GM12878 (cell line): Measurements from ENCODE around the gene CCDC181. TPM values are rescaled to one million over a fixed set of nuclear protein-coding genes. Genes with fewer than 3 reads are reported as not detected.

Experiments used
- ATAC-seq: fragments of 200-7000 bp; cut with Tn5 transposase; 3 replicates; pipeline ENCODE4 v1.9.1; 2020; ENCODE audit warnings: mild to moderate bottlenecking, moderate library complexity
- BruUV-seq: library from RNA; stranded (reverse); fragments of 400-500 nt; replicated peaks from 2 replicates; lab custom pipeline; 2021; lab: Mats Ljungman, UMichigan
- CTCF ChIA-PET: fragments of 300-600 bp; sonication (Branson Sonifier 250); formaldehyde crosslinking; extraction: SDS; loops from one replicate; lab custom pipeline; 2021; ENCODE audit warnings: inconsistent platforms; lab: Yijun Ruan, JAX
- POLR2A ChIA-PET: fragments of 350-600 bp; formaldehyde crosslinking; extraction: SDS; loops from one replicate; lab custom pipeline; 2021; ENCODE audit warnings: inconsistent platforms; lab: Charles Lee
- RAD21 ChIA-PET: fragments of 300-600 bp; sonication (Branson Sonifier 250); formaldehyde crosslinking; loops from one replicate; lab custom pipeline; 2023; ENCODE audit warnings: antibody characterized with exemption; ENCODE audit not compliant: unreplicated experiment; lab: Charles Lee
- SMC1A ChIA-PET: fragments of 300-600 bp; sonication (Branson Sonifier 250); formaldehyde crosslinking; loops from one replicate; lab custom pipeline; 2023; ENCODE audit not compliant: unreplicated experiment, uncharacterized antibody; lab: Charles Lee
- DNase-seq: peaks from one replicate; pipeline ENCODE4 v3.0.0-alpha.2; 2011; ENCODE audit warnings: low read depth, low spot score
- FAIRE-seq: peaks from 3 replicates; lab custom pipeline; 2011; peaks lifted over from hg19 to GRCh38; lab: Jason Lieb, UNC
- H2AFZ ChIP-seq: 2 replicates; pipeline ENCODE4 v1.6.0; 2011; ENCODE audit warnings: low read depth, low read length, control low read depth; ENCODE audit not compliant: control insufficient read depth
- H3K27ac ChIP-seq: 2 replicates; pipeline ENCODE4 v1.5.1; 2011; ENCODE audit warnings: control low read depth; ENCODE audit not compliant: control insufficient read depth, insufficient read depth
- H3K27me3 ChIP-seq, 2 experiments: replicated peaks in 1 of 2; 2 replicates each; pipeline versions ENCODE4 v1.6.0 to v1.6.1; 2011; ENCODE audit warnings: low read length in 1 of 2; ENCODE audit not compliant: control insufficient read depth in 2 of 2, insufficient read depth in 2 of 2
- H3K36me3 ChIP-seq, 2 experiments: 2 replicates each; pipeline ENCODE4 v1.5.1; 2011; ENCODE audit warnings: low read length in 1 of 2; ENCODE audit not compliant: control insufficient read depth in 2 of 2, insufficient read depth in 2 of 2
- H3K4me1 ChIP-seq: 2 replicates; pipeline ENCODE4 v1.6.1; 2011; ENCODE audit warnings: mild to moderate bottlenecking, low read length, moderate library complexity, mixed read lengths; ENCODE audit not compliant: control insufficient read depth, insufficient read depth
- H3K4me2 ChIP-seq: 2 replicates; pipeline ENCODE4 v1.6.0; 2011; ENCODE audit warnings: control low read depth; ENCODE audit not compliant: control insufficient read depth, insufficient read depth
- H3K4me3 ChIP-seq: fragments of 200-600 bp; sonication (generic); 2 replicates; pipeline ENCODE4 v1.5.1; 2016
- H3K79me2 ChIP-seq: 2 replicates; pipeline ENCODE4 v1.6.0; 2011; ENCODE audit warnings: low read length; ENCODE audit not compliant: control insufficient read depth, insufficient read depth
- H3K9ac ChIP-seq: 2 replicates; pipeline ENCODE4 v1.8.0; 2011; ENCODE audit warnings: low read length, control low read depth, mixed read lengths; ENCODE audit not compliant: control insufficient read depth, insufficient read depth
- H3K9me3 ChIP-seq: replicated peaks from 3 replicates; pipeline ENCODE4 v1.5.1; 2011; ENCODE audit warnings: mild to moderate bottlenecking, low read length; ENCODE audit not compliant: control insufficient read depth, insufficient read depth
- H4K20me1 ChIP-seq: 2 replicates; pipeline ENCODE4 v1.6.0; 2011; ENCODE audit not compliant: control insufficient read depth, insufficient read depth
- IKZF1 ChIP-seq: fragments of 450-650 bp; conservative IDR thresholded peaks from 2 replicates; pipeline ENCODE4 v1.6.1; 2017; ENCODE audit warnings: antibody characterized with exemption, mild to moderate bottlenecking
- MEF2B ChIP-seq: fragments of 450-650 bp; IDR thresholded peaks from 2 replicates; pipeline ENCODE4 v1.6.1; 2018; ENCODE audit warnings: mild to moderate bottlenecking, moderate library complexity; ENCODE audit not compliant: partially characterized antibody, poor library complexity, severe bottlenecking
- NKRF ChIP-seq: fragments of 450-650 bp; conservative IDR thresholded peaks from 2 replicates; pipeline ENCODE4 v1.6.1; 2017; ENCODE audit warnings: mild to moderate bottlenecking, moderate library complexity
- PAX5 ChIP-seq: IDR thresholded peaks from 2 replicates; pipeline ENCODE4 v1.6.1; 2011; ENCODE audit warnings: low read depth, low read length, borderline replicate concordance
- RELA ChIP-seq: fragments of 450-650 bp; IDR thresholded peaks from 2 replicates; pipeline ENCODE4 v1.8.0; 2014; ENCODE audit warnings: borderline replicate concordance; ENCODE audit not compliant: partially characterized antibody
- STAT1 ChIP-seq: fragments of 450-650 bp; conservative IDR thresholded peaks from 2 replicates; pipeline ENCODE4 v1.6.1; 2014; ENCODE audit warnings: antibody characterized with exemption, mild to moderate bottlenecking
- ZBED1 ChIP-seq: IDR thresholded peaks from 2 replicates; pipeline ENCODE4 v1.6.1; 2016; ENCODE audit warnings: borderline replicate concordance
- ZBTB33 ChIP-seq: fragments of 450-650 bp; IDR thresholded peaks from 2 replicates; pipeline ENCODE4 v1.6.1; 2017; ENCODE audit warnings: mild to moderate bottlenecking
- ZNF217 ChIP-seq: fragments of 450-650 bp; IDR thresholded peaks from 2 replicates; pipeline ENCODE4 v1.6.1; 2017; ENCODE audit warnings: antibody characterized with exemption, mild to moderate bottlenecking
- WGBS: methylation state at CpG from one replicate; pipeline ENCODE4 v1.1.6; 2016; ENCODE audit warnings: low lambda C conversion rate; ENCODE audit not compliant: insufficient replicate concordance, insufficient coverage; ENCODE audit errors: missing lambda C conversion rate; 5-methylcytosine and 5-hydroxymethylcytosine counted together
- in situ Hi-C: fragments of 300-500 bp; cut with MboI; formaldehyde crosslinking; loops from 9 replicates; pipeline ENCODE4 v1.14.3; 2018; ENCODE audit warnings: mixed read lengths
- intact Hi-C: fragments of 100-400 bp; cut with micrococcal nuclease; formaldehyde crosslinking; loops from one replicate; pipeline ENCODE4 v1.14.2; 2022; ENCODE audit not compliant: unreplicated experiment
- polyA plus RNA-seq, 11 experiments: library from polyadenylated mRNA; depleted of rRNA in 4 of 11; unstranded in 6 of 11; stranded (reverse) in 5 of 11; fragments of >200 nt; fragmentation: Nextera tagmentation in 4 of 11; fragmentation: Illumina TruSeq in 1 of 11; extraction: Ambion mirVana in 4 of 11; extraction: Trizol in 1 of 11; gene quantifications; 1 replicate in 1 of 11; 2 replicates in 10 of 11; pipeline versions ENCODE4 v1.2.1 to v1.2.3, GENCODE V29; 2011 to 2016; ENCODE audit warnings: inconsistent platforms in 2 of 11, missing spikeins in 2 of 11, low read depth in 1 of 11
- total RNA-seq, 4 experiments: library from RNA; depleted of rRNA in 3 of 4; stranded (reverse); fragments of >200 nt in 3 of 4; fragmentation: Illumina TruSeq in 1 of 4; extraction: Trizol in 1 of 4; gene quantifications; 2 replicates each; pipeline versions ENCODE4 v1.2.1 to v1.2.3, GENCODE V29; 2013 to 2021
- TF ChIP-seq, protein P1 (sequence below): IDR thresholded peaks from 2 replicates; pipeline ENCODE4 v1.6.1; 2012; ENCODE audit warnings: low read depth, low read length, improper control_type of control experiment

The CCDC181 gene
- total and polyA plus RNA-seq, 10 of the 15 experiments (the other 5 are each of a cell fraction or from before 2014, with no cell fraction given) = not detected

- ChIA-PET SMC1A (interaction anchor here (1.2 kb wide), 1 partner anchor 60 kb away, joined by 4 read pairs; no protein-coding TSS in a partner anchor), CTCF (interaction anchor here (1.2 kb wide), 1 partner anchor 789 kb away, joined by 4 read pairs; no protein-coding TSS in a partner anchor), POLR2A (interaction anchor here (1.1 kb wide), 1 partner anchor 41 kb away, joined by 3 read pairs; no protein-coding TSS in a partner anchor), RAD21 (no interaction called here)
- Histone ChIP-seq H3K9ac (no peak overlapping the region), H3K79me2 (no peaks in the 10 kb centered on the region), H3K4me3 (no peak overlapping the region), H3K36me3 (no peaks in the 10 kb centered on the region), H3K9me3 (no peaks in the 10 kb centered on the region; the same call in 2 of the 3 replicates), H3K4me1 (no peaks in the 10 kb centered on the region), H3K27ac (no peak overlapping the region), H4K20me1 (no peaks in the 10 kb centered on the region), H2AFZ (no peak overlapping the region), H3K4me2 (no peak overlapping the region), H3K27me3 (peaks cover 0 to 4% of the 10 kb centered on the region in 2 experiments; a peak in 2 of 4 replicates)
- no peak for TF ChIP-seq IKZF1
- no peak for TF ChIP-seq STAT1
- TF ChIP-seq PAX5 = no peak
- no peak for TF ChIP-seq ZNF217
- TF ChIP-seq RELA = no peak
- TF ChIP-seq ZBED1 = no peak
- no peak for TF ChIP-seq NKRF
- TF ChIP-seq MEF2B = no peak
- TF ChIP-seq, protein P1, sequence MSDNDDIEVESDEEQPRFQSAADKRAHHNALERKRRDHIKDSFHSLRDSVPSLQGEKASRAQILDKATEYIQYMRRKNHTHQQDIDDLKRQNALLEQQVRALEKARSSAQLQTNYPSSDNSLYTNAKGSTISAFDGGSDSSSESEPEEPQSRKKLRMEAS = no peak
- no peak for TF ChIP-seq ZBTB33
- ATAC-seq (no peak), FAIRE-seq (no peak), DNase-seq (no peak)
- BruUV-seq = no TSS peak
- WGBS = 48% methylated on average over 6 of the region's 6 CpGs
- intact Hi-C loops (no loop called here), in situ Hi-C loops (no loop called here)
These were observed 1.0 kb downstream of the CCDC181 start for GRCh38 chr1:169426174-169426705.
